Memory B cell (primary cell): ENCODE results near the gene C1QTNF5.

ENCODE experiments used
- ATAC-seq: fragments of 150-1000 bp; cut with Tn5 transposase; 2 replicates; pipeline ENCODE4 v1.10.0; 2021; ENCODE audit warnings: low read depth, mild to moderate bottlenecking, moderate library complexity
- DNase-seq, 2 donors: peaks; one replicate each; pipeline ENCODE4 v3.0.0; 2022; ENCODE audit warnings: low spot score in 2 of 2
- H3K27ac Mint-ChIP-seq: one replicate; pipeline ENCODE4 v1.8.0; 2022; ENCODE audit warnings: mild to moderate bottlenecking, moderate library complexity, mixed read lengths
- H3K27me3 Mint-ChIP-seq: one replicate; pipeline ENCODE4 v1.8.0; 2022; ENCODE audit warnings: mixed read lengths
- H3K36me3 Mint-ChIP-seq: one replicate; pipeline ENCODE4 v1.8.0; 2022; ENCODE audit warnings: mild to moderate bottlenecking, mixed read lengths
- H3K4me1 Mint-ChIP-seq: one replicate; pipeline ENCODE4 v1.8.0; 2022; ENCODE audit warnings: mixed read lengths
- H3K4me3 Mint-ChIP-seq: one replicate; pipeline ENCODE4 v1.8.0; 2022; ENCODE audit warnings: mild to moderate bottlenecking, moderate library complexity, mixed read lengths
- H3K9me3 Mint-ChIP-seq: one replicate; pipeline ENCODE4 v1.8.0; 2022; ENCODE audit warnings: mixed read lengths

Gene C1QTNF5

DNA sequence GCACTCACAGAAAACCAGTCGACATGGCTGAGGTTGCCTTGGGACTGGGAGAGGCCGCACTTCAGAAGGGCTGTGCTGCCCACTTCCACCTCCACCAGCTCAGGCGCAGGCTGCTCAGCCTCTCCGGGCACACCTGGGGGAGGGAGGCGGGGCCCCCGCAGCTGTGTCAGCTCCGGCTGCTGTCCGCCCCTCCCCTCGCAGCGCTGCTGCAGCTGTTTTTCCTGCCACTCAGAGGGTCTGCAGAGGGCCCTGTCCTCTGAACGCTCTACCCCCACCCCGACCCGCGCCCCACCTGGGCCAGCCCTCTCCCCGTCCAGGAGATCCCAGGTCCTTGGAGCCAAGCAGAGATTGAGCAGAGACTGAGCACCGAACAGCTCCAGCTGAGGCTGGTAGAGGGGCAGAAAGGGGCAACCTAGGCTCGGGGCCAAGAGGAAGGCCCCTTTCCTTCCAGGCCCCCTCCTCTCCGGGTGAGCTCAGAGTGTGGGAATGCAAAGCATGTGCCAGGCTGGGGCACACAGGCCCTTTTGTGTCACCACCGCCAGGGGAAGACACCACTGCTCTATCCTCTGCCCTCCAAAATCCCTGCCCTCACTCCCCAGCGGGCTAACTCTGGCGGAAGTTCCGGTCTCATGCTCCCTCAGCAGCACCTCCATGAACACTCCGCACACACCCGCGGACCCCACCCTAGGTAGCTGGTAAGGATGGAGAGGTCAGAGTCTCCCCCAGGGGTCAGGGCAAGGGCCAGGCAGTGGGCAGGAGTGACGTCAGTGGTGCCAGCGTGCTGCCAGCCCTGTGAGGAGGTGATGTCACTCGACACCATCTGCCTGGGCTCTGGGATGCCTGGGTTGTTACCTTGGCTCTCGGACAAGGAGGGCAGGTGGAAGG, 25.3 kb downstream of the C1QTNF5 start:
- ATAC-seq, result peak; percentile 74
- no peaks in the 10 kb centered on the region for H3K36me3 Mint-ChIP-seq
- peaks cover 17% of the 10 kb centered on the region for H3K27me3 Mint-ChIP-seq
- peak overlapping the region; percentile 6 for H3K27ac Mint-ChIP-seq
- DNase-seq, result peak; percentile 59 to 63
- peak overlapping the region; percentile 78 for H3K4me3 Mint-ChIP-seq
- peaks cover 21% of the 10 kb centered on the region for H3K4me1 Mint-ChIP-seq
- no peaks in the 10 kb centered on the region for H3K9me3 Mint-ChIP-seq

DNA sequence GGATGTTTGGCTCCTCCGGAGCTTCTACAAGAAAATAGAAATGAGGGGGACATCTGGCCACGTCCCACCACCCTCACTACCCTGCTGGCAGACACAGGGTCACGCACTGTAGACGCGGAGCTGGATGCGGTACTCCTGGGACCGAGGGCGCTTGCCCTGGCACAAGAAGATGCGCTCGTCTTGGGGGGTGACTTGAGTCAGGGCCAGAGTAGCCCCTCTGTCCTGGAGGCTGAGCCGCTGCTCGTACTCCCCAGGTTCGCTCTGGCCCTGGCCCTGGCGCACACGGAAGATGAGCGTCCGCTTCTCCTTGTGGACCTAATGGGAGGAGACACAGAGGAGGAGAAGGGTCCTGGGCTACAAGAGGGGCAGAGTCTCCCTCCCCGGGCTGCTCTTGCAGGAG, 26.0 kb downstream of the C1QTNF5 start:
- no peak for ATAC-seq
- Mint-ChIP-seq H3K27ac (peak overlapping the region; percentile 6), H3K36me3 (no peaks in the 10 kb centered on the region), H3K4me3 (peak overlapping the region; percentile 78), H3K9me3 (no peaks in the 10 kb centered on the region), H3K4me1 (peaks cover 18% of the 10 kb centered on the region), H3K27me3 (peaks cover 15% of the 10 kb centered on the region)
- no peak for DNase-seq

GRCh38 chr11:119310682-119311052, 30.0 kb downstream of the C1QTNF5 start:
- DNase-seq (no peak), ATAC-seq (no peak)
- Mint-ChIP-seq H3K4me3 (no peak overlapping the region), H3K36me3 (no peaks in the 10 kb centered on the region), H3K27me3 (peaks cover 8% of the 10 kb centered on the region), H3K9me3 (no peaks in the 10 kb centered on the region), H3K4me1 (peaks cover 9% of the 10 kb centered on the region), H3K27ac (no peak overlapping the region)

- H3K9me3 Mint-ChIP-seq, result no peaks in the 10 kb centered on the region
- H3K27me3 Mint-ChIP-seq, result peaks cover 8% of the 10 kb centered on the region
- H3K4me3 Mint-ChIP-seq, result no peak overlapping the region
- ATAC-seq (no peak), DNase-seq (no peak)
- peaks cover 4% of the 10 kb centered on the region for H3K4me1 Mint-ChIP-seq
- H3K27ac Mint-ChIP-seq, result no peak overlapping the region
- peaks cover 3% of the 10 kb centered on the region for H3K36me3 Mint-ChIP-seq
These were observed 30.6 kb downstream of the C1QTNF5 start for GRCh38 chr11:119309953-119310681.

DNA sequence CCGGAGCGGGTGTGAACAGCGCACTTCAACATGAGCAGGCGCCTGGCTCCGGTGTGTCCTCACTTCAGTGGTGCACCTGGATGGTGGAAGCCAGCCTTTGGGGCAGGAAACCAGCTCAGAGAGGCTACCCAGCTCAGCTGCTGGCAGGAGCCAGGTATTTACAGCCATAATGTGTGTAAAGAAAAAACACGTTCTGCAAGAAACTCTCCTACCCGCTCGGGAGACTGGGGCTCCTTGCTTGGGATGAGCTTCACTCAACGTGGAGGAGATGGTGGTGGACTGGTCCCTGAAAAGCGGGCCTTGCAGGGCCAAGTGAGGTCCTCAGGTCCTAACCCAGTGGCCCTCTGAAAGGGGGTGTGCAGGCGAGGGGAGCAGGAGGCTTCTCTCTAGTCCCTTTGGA, 31.3 kb downstream of the C1QTNF5 start:
- Mint-ChIP-seq H3K36me3 (peaks cover 5% of the 10 kb centered on the region), H3K4me1 (no peaks in the 10 kb centered on the region), H3K27me3 (peaks cover 4% of the 10 kb centered on the region), H3K4me3 (no peak overlapping the region), H3K27ac (no peak overlapping the region), H3K9me3 (no peaks in the 10 kb centered on the region)
- no peak for DNase-seq
- no peak for ATAC-seq

- no peak overlapping the region for H3K27ac Mint-ChIP-seq
- no peak for DNase-seq
- no peak overlapping the region for H3K4me3 Mint-ChIP-seq
- H3K36me3 Mint-ChIP-seq, result peaks cover 16% of the 10 kb centered on the region
- H3K4me1 Mint-ChIP-seq, result no peaks in the 10 kb centered on the region
- no peaks in the 10 kb centered on the region for H3K27me3 Mint-ChIP-seq
- no peaks in the 10 kb centered on the region for H3K9me3 Mint-ChIP-seq
- ATAC-seq, result no peak
These were observed 32.7 kb downstream of the C1QTNF5 start for GRCh38 chr11:119307974-119308373.

- peaks cover 21% of the 10 kb centered on the region for H3K36me3 Mint-ChIP-seq
- no peak overlapping the region for H3K4me3 Mint-ChIP-seq
- no peak overlapping the region for H3K27ac Mint-ChIP-seq
- no peaks in the 10 kb centered on the region for H3K27me3 Mint-ChIP-seq
- no peaks in the 10 kb centered on the region for H3K9me3 Mint-ChIP-seq
- H3K4me1 Mint-ChIP-seq, result no peaks in the 10 kb centered on the region
- DNase-seq, result no peak
- ATAC-seq, result no peak
These were observed 33.5 kb downstream of the C1QTNF5 start for GRCh38 chr11:119307219-119307618.

DNA sequence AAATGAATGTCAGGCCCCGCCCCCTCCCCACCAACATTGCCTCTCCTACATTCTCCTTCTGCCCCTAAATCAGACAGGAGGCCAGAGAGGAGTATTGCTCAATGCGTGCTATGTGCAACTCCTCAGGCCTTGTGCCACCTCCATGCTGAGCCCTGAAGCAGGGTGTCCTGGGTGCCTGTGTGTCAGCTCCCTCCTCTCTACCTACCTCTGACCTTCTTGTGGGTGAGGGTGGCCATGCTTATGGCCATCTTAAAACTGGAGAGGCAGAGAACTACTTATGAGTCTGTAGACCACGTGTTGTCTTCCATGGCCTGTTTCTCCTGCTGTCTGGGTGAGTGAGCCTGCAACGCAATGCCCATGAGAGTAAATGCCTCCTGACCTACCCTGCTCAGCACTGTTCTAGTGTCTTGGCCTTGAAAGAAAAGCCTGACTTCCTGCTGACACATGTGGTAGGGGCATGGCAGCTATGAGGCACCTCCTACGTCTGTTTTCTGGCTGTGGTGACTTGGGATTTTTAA, 34.3 kb downstream of the C1QTNF5 start:
- DNase-seq (no peak), ATAC-seq (no peak)
- Mint-ChIP-seq H3K4me3 (no peak overlapping the region), H3K9me3 (no peaks in the 10 kb centered on the region), H3K36me3 (peaks cover 26% of the 10 kb centered on the region), H3K27ac (peak overlapping the region; percentile 12), H3K4me1 (no peaks in the 10 kb centered on the region), H3K27me3 (no peaks in the 10 kb centered on the region)

DNA sequence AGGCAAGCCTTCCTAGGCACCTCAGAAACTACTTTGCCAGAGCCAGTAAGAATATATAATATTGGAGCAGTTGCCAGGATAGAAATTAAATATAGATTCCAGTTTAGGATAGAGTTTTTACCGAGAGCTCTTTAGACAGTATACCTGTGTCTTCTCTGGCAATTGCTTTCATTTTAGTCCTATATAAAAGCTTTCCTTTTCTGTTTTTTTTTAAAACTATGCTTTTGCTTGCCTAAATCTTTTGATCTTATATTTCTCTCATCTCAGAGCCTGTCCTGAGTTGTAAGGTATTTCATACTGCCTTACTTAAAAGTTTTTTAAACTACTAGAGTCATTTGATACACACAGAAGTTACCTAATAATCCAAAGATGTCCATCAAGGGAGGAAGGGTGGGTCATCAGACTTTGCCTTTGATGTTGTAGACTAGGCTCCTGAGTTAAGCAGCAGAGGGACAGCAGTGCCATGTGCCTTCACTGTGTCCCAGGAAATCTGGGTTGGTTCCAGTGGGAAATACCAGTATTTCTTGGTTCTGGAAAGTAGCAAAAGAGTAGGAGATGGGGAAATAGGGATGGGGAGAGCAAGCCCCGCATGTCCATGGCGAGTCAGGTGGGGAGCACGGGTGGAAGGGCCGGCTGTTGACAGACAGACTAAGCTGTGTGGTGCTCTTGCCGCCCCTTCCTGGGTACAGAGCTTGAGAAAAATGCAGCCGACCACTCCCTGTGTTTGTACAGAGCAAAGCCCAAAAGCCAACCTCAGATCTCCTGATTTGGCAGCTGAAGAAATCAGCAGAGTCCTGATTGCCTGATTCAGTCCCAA, 34.9 kb downstream of the C1QTNF5 start:
- Mint-ChIP-seq H3K4me1 (no peaks in the 10 kb centered on the region), H3K36me3 (peaks cover 30% of the 10 kb centered on the region), H3K27me3 (no peaks in the 10 kb centered on the region), H3K9me3 (no peaks in the 10 kb centered on the region), H3K4me3 (no peak overlapping the region), H3K27ac (peak overlapping the region; percentile 51)
- DNase-seq (no peak), ATAC-seq (no peak)

- no peak for DNase-seq
- no peaks in the 10 kb centered on the region for H3K9me3 Mint-ChIP-seq
- H3K27me3 Mint-ChIP-seq, result no peaks in the 10 kb centered on the region
- no peak for ATAC-seq
- no peak overlapping the region for H3K27ac Mint-ChIP-seq
- no peaks in the 10 kb centered on the region for H3K4me1 Mint-ChIP-seq
- peaks cover 45% of the 10 kb centered on the region for H3K36me3 Mint-ChIP-seq
- no peak overlapping the region for H3K4me3 Mint-ChIP-seq
These were observed 37.4 kb downstream of the C1QTNF5 start for GRCh38 chr11:119303227-119303718.

- H3K36me3 Mint-ChIP-seq, result peaks cover 52% of the 10 kb centered on the region
- H3K4me3 Mint-ChIP-seq, result no peak overlapping the region
- ATAC-seq (no peak), DNase-seq (no peak)
- H3K4me1 Mint-ChIP-seq, result no peaks in the 10 kb centered on the region
- no peak overlapping the region for H3K27ac Mint-ChIP-seq
- H3K9me3 Mint-ChIP-seq, result no peaks in the 10 kb centered on the region
- H3K27me3 Mint-ChIP-seq, result no peaks in the 10 kb centered on the region
These were observed 40.3 kb downstream of the C1QTNF5 start for GRCh38 chr11:119300198-119300964.

- Mint-ChIP-seq H3K27ac (no peak overlapping the region), H3K4me1 (no peaks in the 10 kb centered on the region), H3K36me3 (peaks cover 48% of the 10 kb centered on the region), H3K4me3 (no peak overlapping the region), H3K27me3 (no peaks in the 10 kb centered on the region), H3K9me3 (no peaks in the 10 kb centered on the region)
- ATAC-seq, result no peak
- DNase-seq, result no peak
These were observed 41.3 kb downstream of the C1QTNF5 start for GRCh38 chr11:119299416-119299815.

GRCh38 chr11:119298726-119299125, 42.0 kb downstream of the C1QTNF5 start:
- H3K27me3 Mint-ChIP-seq, result no peaks in the 10 kb centered on the region
- DNase-seq, result no peak
- H3K4me1 Mint-ChIP-seq, result no peaks in the 10 kb centered on the region
- H3K36me3 Mint-ChIP-seq, result peaks cover 44% of the 10 kb centered on the region
- H3K27ac Mint-ChIP-seq, result no peak overlapping the region
- ATAC-seq, result no peak
- H3K9me3 Mint-ChIP-seq, result no peaks in the 10 kb centered on the region
- H3K4me3 Mint-ChIP-seq, result no peak overlapping the region
